ENCODE data around the gene RNF31. TPM values are rescaled to one million over a fixed set of nuclear protein-coding genes. Genes with fewer than 3 reads are reported as not detected.
A peak's percentile ranks its signal among the peaks of the same experiment; 100 is the strongest.

Gene RNF31
- total and polyA plus RNA-seq, 2 experiments from 2014 or later, result 27.8 to 29.7 TPM

- WGBS (ENCODE audit: low lambda C conversion rate, missing lambda C conversion rate), result 86% methylated on average over 8 of the region's 8 CpGs
- H3K4me1 ChIP-seq (ENCODE audit: insufficient read depth), result peaks cover 16% of the 10 kb centered on the region
- TF ChIP-seq EZH2 (IDR thresholded peaks at IDR 0.05; ENCODE audit: borderline replicate concordance) (no peak), EZH2phosphoT487 (IDR thresholded peaks at IDR 0.05; ENCODE audit: low read depth, severe bottlenecking, unreplicated experiment) (no peak), CTCF (IDR thresholded peaks at IDR 0.05; ENCODE audit: poor library complexity) (no peak)
Observed at GRCh38 chr14:24162093-24162492, 14.8 kb downstream of the RNF31 start.

GRCh38 chr14:24164518-24164991 is 17.3 kb downstream of the RNF31 start:
- Histone ChIP-seq H3K9me3 (ENCODE audit: low read depth) (no peaks in the 10 kb centered on the region), H3K4me3 (no peak overlapping the region), H3K4me1 (ENCODE audit: insufficient read depth) (peaks cover 16% of the 10 kb centered on the region), H3K9me2 (replicated peaks; ENCODE audit: insufficient read depth) (no peaks in the 10 kb centered on the region), H3K36me3 (replicated peaks; ENCODE audit: insufficient read depth, low read depth) (no peaks in the 10 kb centered on the region), H2AFZ (no peak overlapping the region), H3K79me2 (peaks cover 25% of the 10 kb centered on the region), H4K20me1 (ENCODE audit: insufficient read depth, poor library complexity, severe bottlenecking) (peaks cover 5% of the 10 kb centered on the region), H3K4me2 (no peak overlapping the region), H3K27ac (no peak overlapping the region), H3K27me3 (no peaks in the 10 kb centered on the region)
- TF ChIP-seq EZH2 (IDR thresholded peaks at IDR 0.05; ENCODE audit: borderline replicate concordance) (no peak), EZH2phosphoT487 (IDR thresholded peaks at IDR 0.05; ENCODE audit: low read depth, severe bottlenecking, unreplicated experiment) (no peak), CTCF (IDR thresholded peaks at IDR 0.05; ENCODE audit: poor library complexity) (no peak)
- DNase-seq (ENCODE audit: low spot score), result no peak
- 94% methylated on average over 14 of the region's 14 CpGs for whole genome bisulfite sequencing (ENCODE audit: low lambda C conversion rate, missing lambda C conversion rate)

More at GRCh38 chr14:24162093-24162492, 14.8 kb downstream of the RNF31 start:
- peaks cover 5% of the 10 kb centered on the region for H4K20me1 ChIP-seq (ENCODE audit: insufficient read depth, poor library complexity, severe bottlenecking)
- no peaks in the 10 kb centered on the region for H3K9me3 ChIP-seq (ENCODE audit: low read depth)
- no peaks in the 10 kb centered on the region for H3K9me2 ChIP-seq (replicated peaks; ENCODE audit: insufficient read depth)
- peaks cover 25% of the 10 kb centered on the region for H3K79me2 ChIP-seq
- no peak overlapping the region for H2AFZ ChIP-seq
- H3K4me3 ChIP-seq, result peak overlapping the region; percentile 25
- H3K27me3 ChIP-seq, result no peaks in the 10 kb centered on the region
- H3K36me3 ChIP-seq (replicated peaks; ENCODE audit: insufficient read depth, low read depth), result no peaks in the 10 kb centered on the region
- peak overlapping the region; percentile 91 for H3K27ac ChIP-seq
- peak overlapping the region; percentile 87 for H3K4me2 ChIP-seq
- no peak for DNase-seq (ENCODE audit: low spot score)

GRCh38 chr14:24165785-24166184 is 18.5 kb downstream of the RNF31 start:
- WGBS (ENCODE audit: low lambda C conversion rate, missing lambda C conversion rate), result 98% methylated on average over 5 of the region's 5 CpGs
- no peaks in the 10 kb centered on the region for H3K27me3 ChIP-seq
- no peaks in the 10 kb centered on the region for H3K9me2 ChIP-seq (replicated peaks; ENCODE audit: insufficient read depth)
- H3K27ac ChIP-seq, result no peak overlapping the region
- peaks cover 25% of the 10 kb centered on the region for H3K79me2 ChIP-seq
- no peaks in the 10 kb centered on the region for H3K9me3 ChIP-seq (ENCODE audit: low read depth)
- H3K4me3 ChIP-seq, result no peak overlapping the region
- H2AFZ ChIP-seq, result no peak overlapping the region
- no peak overlapping the region for H3K4me2 ChIP-seq
- peaks cover 13% of the 10 kb centered on the region for H3K4me1 ChIP-seq (ENCODE audit: insufficient read depth)
- no peaks in the 10 kb centered on the region for H3K36me3 ChIP-seq (replicated peaks; ENCODE audit: insufficient read depth, low read depth)
- peaks cover 5% of the 10 kb centered on the region for H4K20me1 ChIP-seq (ENCODE audit: insufficient read depth, poor library complexity, severe bottlenecking)
- TF ChIP-seq EZH2phosphoT487 (IDR thresholded peaks at IDR 0.05; ENCODE audit: low read depth, severe bottlenecking, unreplicated experiment) (no peak), CTCF (IDR thresholded peaks at IDR 0.05; ENCODE audit: poor library complexity) (no peak), EZH2 (IDR thresholded peaks at IDR 0.05; ENCODE audit: borderline replicate concordance) (no peak)
- DNase-seq (ENCODE audit: low spot score), result no peak
